ENCODE data around the gene OIT3.

OIT3 gene

GRCh38 chr10:72954230-72954595 is 60.7 kb downstream of the OIT3 start:
- no peak for DNase-seq

- DNase-seq = peak; percentile 62
Measured at GRCh38 chr10:72954596-72955554, 61.3 kb downstream of the OIT3 start, which contains the start of gene PLA2G12B. PLA2G12B (minus strand) TSS chr10:72954806; CDS start chr10:72954685, 121 bp downstream.

GRCh38 chr10:72956001-72956400 is 62.5 kb downstream of the OIT3 start:
- DNase-seq = no peak

GRCh38 chr10:72976886-72977285 is 83.3 kb downstream of the OIT3 start:
- no peak for DNase-seq

GRCh38 chr10:72979709-72980108 is 86.2 kb downstream of the OIT3 start:
- DNase-seq = no peak

- DNase-seq = no peak
Measured at GRCh38 chr10:72980348-72980747, 86.8 kb downstream of the OIT3 start.

- DNase-seq = no peak
Measured at GRCh38 chr10:72981028-72981881, 87.7 kb downstream of the OIT3 start.

- no peak for DNase-seq
Measured at GRCh38 chr10:72981882-72982529, 88.5 kb downstream of the OIT3 start.
